IPS-15b (cell line): ENCODE measurements around the gene NXN.
"Not testable (repeated sequence)": the region's sequence is repeated elsewhere in the genome, so short reads cannot be mapped to it uniquely, and the experiment has no call there.

Experiments used
- H3K27me3 ChIP-seq: one replicate; pipeline ENCODE4 v1.6.1; 2013; ENCODE audit warnings: low read length; ENCODE audit not compliant: control insufficient read depth, insufficient read depth
- H3K36me3 ChIP-seq: one replicate; pipeline ENCODE4 v1.6.1; 2013; ENCODE audit warnings: low read length; ENCODE audit not compliant: control insufficient read depth, insufficient read depth
- H3K4me1 ChIP-seq: one replicate; pipeline ENCODE4 v1.6.1; 2013; ENCODE audit warnings: mild to moderate bottlenecking, low read length; ENCODE audit not compliant: control insufficient read depth, insufficient read depth
- H3K4me3 ChIP-seq: one replicate; pipeline ENCODE4 v1.5.1; 2013; ENCODE audit warnings: low read depth, low read length
- H3K9ac ChIP-seq: one replicate; pipeline ENCODE4 v1.6.1; 2013; ENCODE audit warnings: low read depth, mild to moderate bottlenecking, low read length
- H3K9me3 ChIP-seq: one replicate; pipeline ENCODE4 v1.6.1; 2013; ENCODE audit warnings: mild to moderate bottlenecking, low read length; ENCODE audit not compliant: control insufficient read depth, insufficient read depth

Gene NXN

DNA sequence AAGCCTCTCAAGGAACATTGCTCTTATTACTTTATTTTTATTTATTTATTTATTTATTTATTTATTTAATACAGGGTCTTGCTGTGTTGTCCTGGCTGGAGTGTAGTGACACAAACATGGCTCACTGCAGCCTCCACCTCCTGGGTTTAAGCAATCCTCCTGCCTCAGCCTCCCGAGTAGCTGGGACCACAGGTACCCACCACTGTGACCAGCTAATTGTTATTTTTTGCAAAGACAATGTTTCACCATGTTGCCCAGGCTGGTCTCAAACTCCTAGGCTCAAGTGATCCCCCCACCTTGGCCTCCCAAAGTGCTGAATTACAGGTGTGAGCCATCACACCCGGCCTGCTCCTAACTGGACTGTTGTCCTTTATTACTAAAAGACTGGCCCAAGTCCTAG, 4.8 kb downstream of the NXN start:
- not testable (repeated sequence) for H3K27me3 ChIP-seq

DNA sequence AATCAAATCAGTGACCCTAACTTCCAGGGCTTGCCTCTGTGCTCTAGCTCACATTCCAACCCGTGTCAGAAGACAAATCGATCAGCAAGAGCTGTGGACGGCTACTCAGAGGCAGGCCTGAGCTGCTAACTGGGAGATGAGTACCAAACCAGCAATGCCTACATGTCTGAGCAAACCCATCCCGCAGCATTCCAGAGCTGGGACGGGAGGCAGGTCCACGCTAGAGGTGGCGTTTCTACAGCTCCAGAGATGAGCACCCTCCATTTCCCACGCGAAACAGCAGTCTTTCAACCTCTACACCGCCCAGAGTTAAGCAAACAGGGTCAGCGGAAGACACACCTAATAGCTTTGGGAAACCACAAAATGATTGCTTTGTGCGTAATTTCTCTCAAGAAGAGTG, 6.5 kb downstream of the NXN start:
- Histone ChIP-seq H3K36me3 (no peaks in the 10 kb centered on the region), H3K4me3 (no peak overlapping the region), H3K9me3 (no peaks in the 10 kb centered on the region), H3K27me3 (no peaks in the 10 kb centered on the region), H3K4me1 (peaks cover 37% of the 10 kb centered on the region), H3K9ac (no peak overlapping the region)

More for the DNA sequence above, 4.8 kb downstream of the NXN start:
- not testable (repeated sequence) for H3K4me3 ChIP-seq, H3K9ac ChIP-seq, H3K9me3 ChIP-seq, H3K36me3 ChIP-seq
- H3K4me1 ChIP-seq = peaks cover 33% of the 10 kb centered on the region

DNA sequence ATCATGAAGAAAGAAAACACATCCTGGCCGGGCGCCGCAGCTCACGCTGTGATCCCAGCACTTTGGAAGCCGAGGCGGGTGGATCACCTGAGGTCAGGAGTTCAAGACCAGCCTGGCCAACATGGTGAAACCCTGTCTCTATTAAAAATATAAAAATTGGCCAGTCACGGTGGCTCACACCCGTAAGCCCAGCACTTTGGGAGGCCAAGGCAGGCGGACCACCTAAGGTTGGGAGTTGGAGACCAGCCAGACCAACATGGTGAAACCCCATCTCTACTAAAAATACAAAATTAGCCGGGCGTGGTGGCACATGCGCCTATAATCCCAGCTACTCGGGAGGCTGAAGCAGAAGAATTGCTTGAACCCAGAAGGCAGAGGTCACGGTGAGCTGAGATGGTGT, 7.7 kb downstream of the NXN start:
- not testable (repeated sequence) for H3K4me3 ChIP-seq, H3K36me3 ChIP-seq, H3K9ac ChIP-seq, H3K27me3 ChIP-seq, H3K9me3 ChIP-seq
- peaks cover 27% of the 10 kb centered on the region for H3K4me1 ChIP-seq

DNA sequence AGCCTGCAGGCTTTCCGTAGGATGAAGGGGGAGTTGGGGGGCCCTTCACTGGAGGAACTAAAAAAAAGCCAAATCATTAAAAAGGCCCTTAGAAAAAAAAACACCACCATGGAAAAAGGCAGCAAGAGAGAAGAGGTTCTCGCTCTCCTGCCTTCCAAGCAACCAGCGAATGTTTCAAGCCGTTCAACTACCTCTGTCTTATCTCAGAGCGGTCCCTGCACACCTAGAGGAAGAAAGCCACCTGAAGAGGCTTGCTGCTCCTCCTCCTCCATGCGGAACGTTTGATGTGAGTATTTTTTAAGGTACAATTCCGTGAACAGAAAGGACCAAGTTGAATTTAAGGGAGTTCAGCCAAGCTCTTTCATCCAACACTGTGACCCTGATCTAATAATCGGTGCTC, 9.2 kb downstream of the NXN start:
- Histone ChIP-seq H3K4me3 (no peak overlapping the region), H3K4me1 (peaks cover 17% of the 10 kb centered on the region), H3K36me3 (no peaks in the 10 kb centered on the region), H3K9me3 (no peaks in the 10 kb centered on the region), H3K27me3 (no peaks in the 10 kb centered on the region), H3K9ac (no peak overlapping the region)

DNA sequence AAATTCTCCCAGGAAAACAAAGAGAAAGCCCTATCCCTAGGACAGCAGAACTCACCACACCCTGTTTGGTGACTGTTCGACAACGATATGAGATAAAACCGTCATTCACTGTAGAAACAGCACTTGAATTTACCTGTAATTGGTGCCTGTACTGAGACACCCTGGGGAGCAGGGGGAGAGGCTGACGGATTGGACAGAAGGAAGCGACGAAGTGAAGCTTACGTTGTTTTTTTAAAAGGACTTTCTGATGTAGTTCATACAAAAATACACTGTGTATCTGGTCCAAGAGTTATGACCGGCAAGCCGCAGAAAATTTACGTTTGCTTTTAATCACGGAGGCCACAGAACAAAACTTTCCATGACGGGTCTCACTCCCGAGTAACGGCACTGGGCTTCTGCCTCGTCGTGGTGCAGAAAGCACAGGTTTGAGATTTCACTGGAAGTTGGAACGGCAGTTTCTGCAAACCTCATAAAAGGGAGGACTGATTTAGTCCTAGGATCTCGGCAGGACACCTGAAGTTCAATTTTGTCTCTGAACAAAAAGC, 9.7 kb downstream of the NXN start:
- Histone ChIP-seq H3K4me3 (no peak overlapping the region), H3K4me1 (peaks cover 22% of the 10 kb centered on the region), H3K36me3 (no peaks in the 10 kb centered on the region), H3K27me3 (no peaks in the 10 kb centered on the region), H3K9me3 (no peaks in the 10 kb centered on the region), H3K9ac (no peak overlapping the region)

DNA sequence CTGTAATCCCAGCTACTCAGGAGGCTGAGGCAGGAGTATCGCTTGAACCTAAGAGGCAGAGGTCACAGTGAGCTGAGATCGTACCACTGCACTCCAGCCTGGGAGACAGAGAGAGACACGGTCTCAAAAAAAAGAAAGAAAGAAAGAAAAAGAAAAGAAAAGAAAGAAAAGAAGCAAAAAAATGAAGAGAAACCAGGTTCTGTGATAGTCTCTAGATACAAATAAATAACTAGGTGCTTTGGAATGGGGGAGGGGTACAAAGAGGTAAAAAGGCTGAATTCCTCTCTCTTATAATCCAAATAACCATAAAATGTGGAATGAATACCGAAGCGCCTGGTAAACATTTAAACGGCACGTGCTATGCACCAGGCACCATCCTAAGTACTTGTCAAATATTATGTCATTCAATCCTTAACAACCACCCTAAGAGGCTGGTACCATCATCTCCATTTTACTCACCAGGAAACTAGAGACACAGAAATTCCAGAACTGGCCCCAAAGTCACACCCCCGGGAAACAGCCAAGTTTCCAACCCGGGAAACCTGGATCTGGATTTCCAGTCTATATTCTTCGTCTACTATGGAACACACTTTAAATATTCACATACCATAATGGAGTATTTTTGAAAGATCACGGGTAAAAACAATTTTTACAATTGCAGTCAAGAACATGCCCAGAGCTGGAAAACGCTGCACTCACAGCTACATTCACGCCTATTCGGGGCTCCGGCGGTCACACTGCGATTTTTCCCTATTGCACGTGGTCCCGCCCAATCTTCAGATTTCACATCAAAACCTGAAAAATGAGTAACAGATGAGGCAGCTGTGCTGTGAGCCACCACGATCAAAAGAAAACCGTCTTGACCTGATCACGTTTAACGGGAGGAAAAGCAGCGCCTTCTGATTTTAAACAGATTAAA, 10.5 kb downstream of the NXN start:
- no peaks in the 10 kb centered on the region for H3K36me3 ChIP-seq
- H3K4me1 ChIP-seq = peaks cover 25% of the 10 kb centered on the region
- no peak overlapping the region for H3K4me3 ChIP-seq
- H3K9ac ChIP-seq = no peak overlapping the region
- H3K9me3 ChIP-seq = no peaks in the 10 kb centered on the region
- no peaks in the 10 kb centered on the region for H3K27me3 ChIP-seq

DNA sequence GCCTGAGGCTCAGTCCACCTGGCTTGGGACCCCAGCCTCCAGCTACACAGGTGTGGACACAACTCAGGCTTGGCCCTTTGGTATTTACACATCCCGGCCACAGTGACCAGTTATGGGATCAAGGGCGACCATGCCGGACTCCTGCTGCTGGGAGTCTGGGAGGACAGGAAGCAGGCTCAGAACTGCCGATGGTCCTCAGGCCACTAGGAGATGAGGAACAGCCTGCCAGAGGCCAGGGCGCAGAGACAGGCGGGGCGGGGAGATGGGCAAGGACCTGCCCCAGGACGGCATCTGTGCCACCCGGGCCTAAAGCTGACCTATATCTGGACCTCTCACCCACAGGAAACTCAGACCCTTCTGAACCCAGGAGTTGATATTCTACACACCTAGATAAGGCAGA, 12.5 kb downstream of the NXN start:
- no peaks in the 10 kb centered on the region for H3K27me3 ChIP-seq
- H3K4me3 ChIP-seq = no peak overlapping the region
- no peaks in the 10 kb centered on the region for H3K36me3 ChIP-seq
- H3K4me1 ChIP-seq = peaks cover 32% of the 10 kb centered on the region
- no peak overlapping the region for H3K9ac ChIP-seq
- no peaks in the 10 kb centered on the region for H3K9me3 ChIP-seq

DNA sequence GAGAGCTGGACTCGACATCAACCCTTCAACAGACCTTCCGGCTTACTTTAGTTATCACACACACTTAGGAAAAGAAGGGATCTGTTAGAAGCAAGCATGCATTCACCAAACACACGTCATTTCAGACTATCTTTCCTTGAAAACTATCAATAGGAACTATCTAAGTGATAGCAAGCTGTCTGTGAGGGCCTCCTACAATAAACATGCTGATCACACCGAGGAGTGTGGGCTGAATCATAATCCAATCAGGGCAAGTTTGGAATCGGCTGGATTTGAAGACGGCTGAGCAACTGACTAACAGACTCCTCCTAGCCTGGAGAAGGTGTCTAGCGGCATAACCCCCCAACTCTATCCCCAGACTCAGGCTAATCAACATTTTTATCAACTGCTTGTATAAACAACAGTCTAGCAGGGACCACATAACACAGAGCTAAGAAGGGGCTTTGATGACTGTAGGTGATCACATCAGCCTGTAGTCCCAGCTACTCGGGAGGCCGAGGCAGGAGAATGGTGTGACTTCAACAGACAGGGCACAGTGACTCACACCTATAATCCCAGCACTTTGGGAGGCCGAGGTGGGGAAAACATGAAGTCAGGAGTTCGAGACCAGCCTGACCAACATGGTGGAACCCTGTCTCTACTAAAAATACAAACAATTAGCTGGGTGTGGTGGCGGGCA, 14.1 kb downstream of the NXN start:
- Histone ChIP-seq H3K9ac (no peak overlapping the region), H3K27me3 (no peaks in the 10 kb centered on the region), H3K36me3 (no peaks in the 10 kb centered on the region), H3K4me1 (peaks cover 28% of the 10 kb centered on the region), H3K9me3 (no peaks in the 10 kb centered on the region), H3K4me3 (no peak overlapping the region)

DNA sequence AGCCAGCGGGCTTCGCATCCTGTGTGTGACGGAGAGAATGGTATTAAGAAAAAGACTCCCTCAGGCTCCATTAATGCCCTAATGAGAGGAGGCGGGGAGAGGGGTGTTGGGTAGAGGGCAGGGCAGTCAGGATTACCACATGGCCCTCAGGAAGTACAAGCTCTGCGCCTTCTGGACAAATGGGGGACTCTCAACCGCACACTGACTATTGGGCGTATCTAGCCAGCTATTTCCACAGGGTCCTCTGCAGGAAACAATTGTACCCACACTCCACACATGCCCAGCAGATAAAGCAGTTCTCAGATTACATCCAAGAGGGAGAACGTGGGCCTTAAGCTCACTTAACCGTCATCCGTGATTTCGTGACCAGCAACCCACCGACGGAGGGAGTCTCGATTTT, 14.7 kb downstream of the NXN start:
- Histone ChIP-seq H3K9me3 (no peaks in the 10 kb centered on the region), H3K4me3 (no peak overlapping the region), H3K36me3 (no peaks in the 10 kb centered on the region), H3K27me3 (no peaks in the 10 kb centered on the region), H3K4me1 (peaks cover 22% of the 10 kb centered on the region), H3K9ac (peak overlapping the region; percentile 48)

DNA sequence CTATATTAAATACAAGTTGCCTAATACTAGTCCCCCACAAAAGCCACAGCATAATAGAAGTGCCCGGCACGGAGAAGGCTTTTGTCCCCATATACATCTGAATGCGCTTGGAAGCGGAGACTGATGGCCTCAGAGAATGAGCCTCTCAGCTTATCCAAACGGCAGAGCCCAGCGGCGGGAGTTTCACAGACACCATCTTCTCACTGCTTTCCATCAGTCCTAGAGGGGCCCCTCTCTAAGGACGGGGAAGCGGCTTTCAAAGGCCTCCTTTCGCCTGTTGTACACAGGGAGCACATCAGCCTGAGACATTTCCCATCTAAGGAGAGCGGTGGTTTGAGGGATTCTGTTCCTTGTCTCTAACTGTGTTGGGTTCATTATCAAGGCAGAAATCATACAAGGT, 16.9 kb downstream of the NXN start:
- Histone ChIP-seq H3K4me3 (no peak overlapping the region), H3K9me3 (no peaks in the 10 kb centered on the region), H3K36me3 (no peaks in the 10 kb centered on the region), H3K9ac (no peak overlapping the region), H3K27me3 (no peaks in the 10 kb centered on the region), H3K4me1 (peaks cover 17% of the 10 kb centered on the region)

DNA sequence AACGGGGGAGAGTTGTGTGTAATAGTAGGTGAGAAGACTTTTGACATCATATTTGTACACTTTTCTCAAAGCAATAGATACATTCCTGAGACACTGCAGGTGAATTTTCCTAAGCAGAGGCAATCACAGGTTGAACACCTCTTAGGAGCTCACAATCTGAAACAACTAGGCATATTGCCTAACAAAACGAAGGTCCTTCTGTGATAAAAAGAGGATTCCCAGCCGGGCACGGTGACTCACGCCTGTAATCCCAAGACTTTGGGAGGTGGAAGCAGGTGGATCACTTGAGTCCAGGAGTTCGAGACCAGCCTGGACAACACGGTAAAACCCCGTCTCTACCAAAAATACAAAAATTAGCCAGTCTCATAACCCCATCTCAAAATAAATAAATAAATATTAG, 17.4 kb downstream of the NXN start:
- Histone ChIP-seq H3K27me3 (no peaks in the 10 kb centered on the region), H3K4me3 (no peak overlapping the region), H3K4me1 (peaks cover 17% of the 10 kb centered on the region), H3K9me3 (no peaks in the 10 kb centered on the region), H3K36me3 (no peaks in the 10 kb centered on the region), H3K9ac (no peak overlapping the region)
